GM23248 (cell line): ENCODE results near the gene DIAPH3. TPM values are rescaled to one million over a fixed set of nuclear protein-coding genes. Genes with fewer than 3 reads are reported as not detected.

Experiments used
- DNase-seq: peaks from one replicate; pipeline ENCODE4 v3.0.0-alpha.2; 2015
- H2AFZ ChIP-seq: fragments of 200-600 bp; sonication (generic); 2 replicates; pipeline ENCODE4 v1.6.1; 2016; ENCODE audit warnings: antibody characterized with exemption
- H3F3A ChIP-seq: fragments of 200-600 bp; sonication (generic); 2 replicates; pipeline ENCODE4 v1.6.1; 2016; ENCODE audit warnings: mild to moderate bottlenecking, antibody characterized with exemption, mixed run types; ENCODE audit not compliant: insufficient read depth
- H3K27ac ChIP-seq: fragments of 200-600 bp; sonication (generic); 2 replicates; pipeline ENCODE4 v1.5.1; 2016; ENCODE audit warnings: mild to moderate bottlenecking
- H3K27me3 ChIP-seq: fragments of 200-600 bp; sonication (generic); replicated peaks from 2 replicates; pipeline ENCODE4 v1.6.1; 2016; ENCODE audit warnings: mild to moderate bottlenecking; ENCODE audit not compliant: insufficient read depth
- H3K36me3 ChIP-seq: fragments of 200-600 bp; sonication (generic); 2 replicates; pipeline ENCODE4 v1.6.1; 2016; ENCODE audit warnings: low read depth, mild to moderate bottlenecking
- H3K4me1 ChIP-seq: fragments of 200-600 bp; sonication (generic); 2 replicates; pipeline ENCODE4 v1.6.1; 2016; ENCODE audit warnings: mild to moderate bottlenecking; ENCODE audit not compliant: insufficient read depth
- H3K4me2 ChIP-seq: fragments of 200-600 bp; sonication (generic); one replicate; pipeline ENCODE4 v1.6.1; 2016; ENCODE audit warnings: mild to moderate bottlenecking; ENCODE audit not compliant: unreplicated experiment
- H3K4me3 ChIP-seq: fragments of 200-600 bp; sonication (generic); 2 replicates; pipeline ENCODE4 v1.5.1; 2016; ENCODE audit warnings: mild to moderate bottlenecking
- H3K79me2 ChIP-seq: fragments of 200-600 bp; sonication (generic); 2 replicates; pipeline ENCODE4 v1.6.1; 2016; ENCODE audit warnings: mild to moderate bottlenecking; ENCODE audit not compliant: insufficient read depth
- H3K9ac ChIP-seq: fragments of 200-600 bp; sonication (generic); 2 replicates; pipeline ENCODE4 v1.6.1; 2016; ENCODE audit warnings: mild to moderate bottlenecking
- H3K9me2 ChIP-seq: fragments of 200-600 bp; sonication (generic); 2 replicates; pipeline ENCODE4 v1.6.1; 2016; ENCODE audit warnings: mixed run types, mild to moderate bottlenecking, moderate library complexity; ENCODE audit not compliant: insufficient read depth
- H3K9me3 ChIP-seq: fragments of 200-600 bp; sonication (generic); one replicate; pipeline ENCODE4 v1.6.1; 2017; ENCODE audit warnings: low read depth
- H4K20me1 ChIP-seq: fragments of 200-600 bp; sonication (generic); 2 replicates; pipeline ENCODE4 v1.6.0; 2016; ENCODE audit not compliant: insufficient read depth
- EZH2 ChIP-seq: fragments of 200-600 bp; sonication (generic); IDR thresholded peaks from 2 replicates; pipeline ENCODE4 v1.6.1; 2018; ENCODE audit warnings: antibody characterized with exemption, mild to moderate bottlenecking; ENCODE audit not compliant: insufficient read depth, poor library complexity, severe bottlenecking
- EZH2phosphoT487 ChIP-seq: fragments of 200-600 bp; sonication (generic); IDR thresholded peaks from 2 replicates; pipeline ENCODE4 v1.6.1; 2018; ENCODE audit warnings: antibody characterized with exemption, moderate library complexity, mild to moderate bottlenecking, low read depth; ENCODE audit not compliant: insufficient read depth
- WGBS, 2 experiments: methylation state at CpG; one replicate each; pipeline ENCODE4 v1.1.6; 2015 to 2017; ENCODE audit warnings: low lambda C conversion rate in 2 of 2, low coverage in 1 of 2; ENCODE audit errors: missing lambda C conversion rate in 2 of 2; 5-methylcytosine and 5-hydroxymethylcytosine counted together
- in situ Hi-C: fragments of 300-500 bp; cut with MboI; formaldehyde crosslinking; loops from 2 replicates; pipeline ENCODE4 v1.15.0; 2020
- polyA plus RNA-seq: library from polyadenylated mRNA; unstranded; fragments of >200 nt; fragmentation: Nextera tagmentation; extraction: Ambion mirVana; gene quantifications from 2 replicates; pipeline ENCODE4 v1.2.1, GENCODE V29; 2016
- total RNA-seq: library from RNA; depleted of rRNA; stranded (reverse); fragments of >200 nt; shearing (Covaris generic); gene quantifications from 2 replicates; pipeline ENCODE4 v1.2.3, GENCODE V29; 2014

DIAPH3 gene
- total and polyA plus RNA-seq, 2 experiments from 2014 or later, result 12.1 to 18.1 TPM

- Histone ChIP-seq H3K4me3 (no peak overlapping the region), H4K20me1 (no peaks in the 10 kb centered on the region), H3F3A (no peaks in the 10 kb centered on the region), H3K79me2 (no peaks in the 10 kb centered on the region), H3K4me1 (no peaks in the 10 kb centered on the region), H3K9me2 (no peaks in the 10 kb centered on the region), H3K27ac (no peak overlapping the region), H3K9me3 (no peaks in the 10 kb centered on the region), H3K4me2 (no peak overlapping the region), H2AFZ (no peak overlapping the region), H3K27me3 (peaks cover 14% of the 10 kb centered on the region), H3K9ac (no peak overlapping the region), H3K36me3 (no peaks in the 10 kb centered on the region)
- DNase-seq, result no peak
- in situ Hi-C loops, result no loop called here
- 14 to 16% methylated on average over 6 of the region's 6 CpGs for WGBS, 2 experiments
- no peak for TF ChIP-seq EZH2phosphoT487
- no peak for TF ChIP-seq EZH2
Measured at GRCh38 chr13:59635589-59635988, 528.1 kb downstream of the DIAPH3 start.

DNA sequence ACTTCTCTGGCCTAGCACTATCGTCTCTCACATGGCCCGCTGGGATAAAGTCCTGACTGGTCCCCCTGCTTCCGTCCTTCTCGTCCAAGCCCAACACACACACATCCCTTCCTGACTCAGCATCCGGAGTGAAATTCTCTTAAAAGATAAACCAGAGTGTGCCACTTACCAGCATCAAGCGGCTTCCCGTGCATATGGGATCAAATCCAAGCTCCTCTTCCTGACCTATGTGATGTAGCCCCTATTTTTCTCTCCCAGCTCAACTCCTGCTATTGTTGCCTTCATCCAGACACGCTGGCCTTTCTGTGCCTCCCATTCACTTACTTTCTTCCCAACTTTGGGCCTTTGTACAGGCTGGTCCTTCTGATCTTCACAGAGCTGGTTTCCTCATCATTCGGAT is 530.4 kb downstream of the DIAPH3 start:
- Histone ChIP-seq H3K9me2 (no peaks in the 10 kb centered on the region), H3F3A (no peaks in the 10 kb centered on the region), H3K27me3 (peaks cover 11% of the 10 kb centered on the region), H3K36me3 (no peaks in the 10 kb centered on the region), H3K79me2 (no peaks in the 10 kb centered on the region), H3K9ac (no peak overlapping the region), H3K4me3 (no peak overlapping the region), H2AFZ (no peak overlapping the region), H3K4me2 (no peak overlapping the region), H3K4me1 (no peaks in the 10 kb centered on the region), H4K20me1 (no peaks in the 10 kb centered on the region), H3K27ac (no peak overlapping the region), H3K9me3 (no peaks in the 10 kb centered on the region)
- in situ Hi-C loops, result no loop called here
- 40 to 41% methylated on average over 9 of the region's 9 CpGs for WGBS, 2 experiments
- DNase-seq, result no peak
- no peak for TF ChIP-seq EZH2
- TF ChIP-seq EZH2phosphoT487, result no peak

GRCh38 chr13:59631271-59631670 is 532.5 kb downstream of the DIAPH3 start:
- no peaks in the 10 kb centered on the region for H3K4me1 ChIP-seq
- 9 to 20% methylated on average over 1 of the region's 1 CpG for WGBS, 2 experiments
- TF ChIP-seq EZH2phosphoT487 (no peak), EZH2 (no peak)
- peaks cover 12% of the 10 kb centered on the region for H3K27me3 ChIP-seq
- no peak for DNase-seq
- H3K79me2 ChIP-seq, result no peaks in the 10 kb centered on the region
- H3K36me3 ChIP-seq, result no peaks in the 10 kb centered on the region
- in situ Hi-C loops, result no loop called here
- no peak overlapping the region for H3K9ac ChIP-seq
- no peak overlapping the region for H3K27ac ChIP-seq
- H3K4me2 ChIP-seq, result no peak overlapping the region
- H3K9me2 ChIP-seq, result no peaks in the 10 kb centered on the region
- no peaks in the 10 kb centered on the region for H4K20me1 ChIP-seq
- no peak overlapping the region for H3K4me3 ChIP-seq
- H2AFZ ChIP-seq, result no peak overlapping the region
- H3K9me3 ChIP-seq, result no peaks in the 10 kb centered on the region
- H3F3A ChIP-seq, result no peaks in the 10 kb centered on the region

DNA sequence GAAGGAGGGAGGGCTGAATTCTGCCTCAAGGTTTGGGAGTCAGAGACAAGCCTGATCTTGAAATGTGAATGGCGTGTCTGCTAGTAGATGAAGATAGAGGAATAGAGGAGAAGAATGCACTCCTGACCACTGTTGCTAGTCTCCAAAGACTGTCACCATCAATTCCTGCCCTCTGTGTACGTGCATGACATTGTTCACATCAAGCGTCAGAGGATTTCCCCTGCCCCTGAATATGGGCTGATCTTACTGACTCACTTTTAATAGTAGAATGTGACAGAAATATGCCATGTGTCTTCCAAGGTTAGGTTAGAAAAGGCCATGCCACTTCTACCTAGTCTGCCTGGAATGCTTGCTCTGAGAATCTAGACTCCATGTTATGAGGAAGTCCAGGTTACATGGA is 538.6 kb downstream of the DIAPH3 start:
- Histone ChIP-seq H4K20me1 (no peaks in the 10 kb centered on the region), H3K4me3 (no peak overlapping the region), H3K4me1 (no peaks in the 10 kb centered on the region), H3K27ac (no peak overlapping the region), H3K79me2 (no peaks in the 10 kb centered on the region), H3K9me2 (no peaks in the 10 kb centered on the region), H3K36me3 (no peaks in the 10 kb centered on the region), H2AFZ (no peak overlapping the region), H3K4me2 (no peak overlapping the region), H3F3A (no peaks in the 10 kb centered on the region), H3K9ac (no peak overlapping the region), H3K9me3 (no peaks in the 10 kb centered on the region), H3K27me3 (peaks cover 14% of the 10 kb centered on the region)
- WGBS, 2 experiments, result 19 to 23% methylated on average over 3 of the region's 3 CpGs
- TF ChIP-seq EZH2phosphoT487, result no peak
- TF ChIP-seq EZH2, result no peak
- in situ Hi-C loops, result no loop called here
- DNase-seq, result no peak
